AG09319 (cell line): Measurements from ENCODE around the gene PTP4A2.
"Not testable (repeated sequence)": the region's sequence is repeated elsewhere in the genome, so short reads cannot be mapped to it uniquely, and the experiment has no call there.

Experiments used
- DNase-seq: peaks from one replicate; pipeline ENCODE4 v3.0.0-alpha.2; 2010; ENCODE audit warnings: low read depth; ENCODE audit errors: extremely low read depth
- CTCF ChIP-seq: IDR thresholded peaks from 2 replicates; pipeline ENCODE4 v1.5.1; 2011; ENCODE audit warnings: low read depth, mild to moderate bottlenecking, inconsistent platforms, low read length, moderate library complexity

Gene PTP4A2

GRCh38 chr1:31944205-31945089, 6.3 kb upstream of the PTP4A2 start:
- no peak for TF ChIP-seq CTCF
- DNase-seq: peak; percentile 72

- DNase-seq: no peak
- no peak for TF ChIP-seq CTCF
These were observed 5.5 kb upstream of the PTP4A2 start for GRCh38 chr1:31943546-31944184.

GRCh38 chr1:31942061-31942460, 3.9 kb upstream of the PTP4A2 start:
- not testable (repeated sequence) for DNase-seq

- DNase-seq: peak; percentile 31
- peak; percentile 41 for TF ChIP-seq CTCF
These were observed 1.5 kb upstream of the PTP4A2 start for GRCh38 chr1:31939484-31940329.

GRCh38 chr1:31937300-31938183, 626 bp downstream of the PTP4A2 start:
- TF ChIP-seq CTCF: no peak
- DNase-seq: peak; percentile 41

GRCh38 chr1:31936981-31937299, 1.2 kb downstream of the PTP4A2 start:
- no peak for DNase-seq
- TF ChIP-seq CTCF: no peak
